Stimulated activated CD8-positive, alpha-beta memory T cell treated with anti-CD3 and anti-CD28 coated beads, Interleukin-7, amount 100 ng/mL, for 1 hour (primary cell): Measurements from ENCODE around the gene SGK1.
"Not testable (repeated sequence)": the region's sequence is repeated elsewhere in the genome, so short reads cannot be mapped to it uniquely, and the experiment has no call there.

Experiments used
- DNase-seq, 2 donors: peaks; one replicate each; pipeline ENCODE4 v3.0.0-alpha.2; 2020; ENCODE audit warnings: low read depth in 2 of 2

Gene SGK1

DNA sequence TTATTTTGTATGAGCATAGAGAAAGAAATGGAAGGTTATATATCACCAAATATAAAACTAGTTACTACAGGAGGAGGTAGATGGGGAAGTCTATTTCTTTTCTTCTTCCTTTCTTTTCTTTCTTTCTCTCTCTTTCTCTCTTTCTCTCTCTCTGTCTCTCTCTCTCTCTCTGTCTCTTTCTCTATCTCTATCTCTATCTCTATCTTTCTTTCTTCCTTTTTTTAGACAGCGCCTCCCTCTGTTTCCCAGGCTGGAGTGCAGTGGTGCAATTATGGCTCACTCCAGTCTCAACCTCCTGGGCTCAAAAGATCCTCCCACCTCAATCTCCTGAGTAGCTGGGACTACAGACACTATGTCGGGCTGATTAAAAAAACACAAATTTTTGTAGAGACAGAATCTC is 10.2 kb upstream of the SGK1 start:
- DNase-seq: no peak

DNA sequence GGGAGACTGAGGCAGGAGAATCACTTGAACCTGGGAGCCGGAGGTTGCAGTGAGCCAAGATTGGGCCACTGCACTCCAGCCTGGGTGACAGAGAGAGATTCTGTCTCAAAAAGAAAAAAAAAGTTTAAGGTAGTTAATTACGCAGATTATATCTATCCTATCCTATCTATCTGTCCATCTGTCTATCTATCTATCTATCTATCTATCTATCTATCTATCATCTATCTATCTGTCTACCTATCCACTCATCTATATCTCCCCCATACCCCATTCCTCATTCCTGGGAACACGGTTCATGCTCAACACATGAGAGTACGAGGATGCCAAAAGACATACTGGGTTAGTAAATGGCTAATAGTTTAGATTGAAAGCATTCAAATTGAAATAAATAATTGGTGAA is 8.3 kb upstream of the SGK1 start:
- DNase-seq: not testable (repeated sequence)

DNA sequence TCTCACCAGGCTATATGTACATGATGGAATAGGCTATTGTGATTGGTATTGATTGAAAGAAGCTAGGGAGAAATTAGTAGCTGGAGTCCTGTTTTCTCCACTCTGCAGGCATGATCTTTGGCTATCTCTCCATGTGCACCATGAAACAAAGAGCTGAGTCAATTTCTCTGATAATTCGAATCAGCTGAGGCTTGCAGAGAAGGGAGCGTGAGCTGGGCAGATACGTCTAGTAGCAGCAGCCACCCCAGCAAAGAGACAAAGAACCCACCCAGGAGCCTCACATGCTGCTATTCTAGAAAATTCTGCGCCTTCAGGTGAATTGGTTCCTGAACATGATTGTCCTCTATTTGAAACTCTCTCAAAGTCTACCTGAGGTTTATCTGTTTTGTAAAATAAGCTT is 6.9 kb upstream of the SGK1 start:
- DNase-seq: no peak

DNA sequence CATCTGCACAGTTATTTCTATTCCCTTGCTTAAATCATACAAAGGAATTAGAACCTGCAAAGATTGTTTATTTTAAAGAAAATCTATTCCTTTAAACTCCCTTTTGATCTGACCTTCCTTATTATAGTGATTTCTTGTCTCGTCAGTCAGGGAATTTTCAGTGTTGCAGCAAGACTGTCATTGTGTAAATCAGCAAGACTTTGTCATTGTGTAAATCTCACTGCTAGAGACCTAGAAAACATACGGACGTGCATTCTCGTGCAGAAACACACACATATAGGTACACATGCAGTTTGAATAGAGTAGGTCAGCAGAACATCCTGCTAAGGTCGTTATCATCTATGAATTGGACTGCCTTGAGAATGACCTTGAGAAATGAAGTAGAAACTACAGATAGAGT is 6.2 kb upstream of the SGK1 start:
- no peak for DNase-seq

DNA sequence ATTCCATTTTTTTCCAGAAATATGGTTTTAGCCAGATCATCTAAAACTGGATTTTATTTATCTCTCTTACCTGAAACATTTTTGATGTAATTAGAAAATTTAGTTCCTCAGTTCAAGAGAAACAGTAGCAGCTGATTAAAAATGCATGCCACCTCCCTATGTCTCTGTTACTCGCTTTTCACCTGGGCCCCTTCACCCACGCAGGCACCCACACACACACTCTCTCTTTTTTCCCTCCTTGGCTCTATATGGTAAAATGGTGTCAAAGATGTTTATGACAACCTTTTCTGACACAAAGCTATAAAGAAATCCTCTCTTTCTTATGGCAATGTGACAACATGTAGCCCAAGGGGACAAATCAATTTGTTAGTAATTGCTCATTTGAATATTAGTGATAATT is 5.8 kb upstream of the SGK1 start:
- no peak for DNase-seq

DNA sequence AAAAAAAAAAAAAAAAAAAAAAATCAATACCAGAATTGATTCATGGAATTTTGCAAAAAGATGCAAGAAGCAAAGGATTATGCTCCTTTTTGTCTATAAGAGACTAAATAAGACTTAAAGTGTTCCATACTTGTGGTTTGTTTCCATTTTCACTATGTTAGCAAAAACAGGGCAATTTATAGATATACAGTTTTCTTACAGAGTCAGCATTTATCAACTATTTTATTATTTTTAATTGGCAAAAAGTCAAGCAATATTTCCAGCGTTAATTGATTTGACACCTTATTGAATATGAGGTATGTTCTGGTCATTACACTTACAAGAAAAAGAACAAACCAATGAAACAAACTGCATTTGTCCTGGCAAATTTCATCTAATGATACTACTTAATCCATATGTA is 5.4 kb upstream of the SGK1 start:
- no peak for DNase-seq

DNA sequence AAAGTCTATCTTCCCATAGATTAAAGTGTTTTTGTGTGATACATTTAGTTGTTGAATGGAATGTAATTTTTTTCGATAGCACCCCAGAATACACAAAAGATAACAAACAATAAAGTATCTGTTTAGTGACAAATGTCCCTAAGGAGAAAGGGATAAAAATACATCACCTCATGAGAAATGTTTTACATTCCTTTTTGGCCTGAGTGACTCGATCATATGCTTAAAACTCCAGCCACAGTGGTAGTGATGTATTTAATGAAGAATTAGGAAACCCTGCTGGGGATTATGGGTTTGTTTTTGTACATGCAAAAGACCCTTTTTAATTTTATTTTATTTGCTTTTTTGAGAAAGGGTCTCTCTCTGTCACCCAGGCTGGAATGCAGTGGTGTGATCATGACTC is 4.3 kb upstream of the SGK1 start:
- no peak for DNase-seq

DNA sequence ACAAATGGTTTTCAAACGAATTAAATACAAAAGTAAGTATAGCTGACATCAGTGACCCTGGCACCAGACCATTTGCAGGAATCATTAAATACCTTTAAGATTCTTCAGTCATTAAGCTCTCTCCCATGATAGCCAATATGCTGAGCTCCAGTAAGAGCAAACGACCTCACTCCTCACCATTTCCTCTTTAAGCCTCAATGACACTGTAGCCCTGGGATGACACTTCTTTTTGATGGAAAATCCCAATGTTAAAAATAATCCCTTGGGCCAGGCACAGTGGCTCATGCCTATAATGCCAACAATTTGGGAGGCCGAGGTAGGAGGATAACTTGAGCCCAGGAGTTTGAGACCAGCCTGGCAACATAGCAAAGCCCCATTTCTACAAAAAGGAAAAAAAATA is 3.3 kb upstream of the SGK1 start:
- no peak for DNase-seq

DNA sequence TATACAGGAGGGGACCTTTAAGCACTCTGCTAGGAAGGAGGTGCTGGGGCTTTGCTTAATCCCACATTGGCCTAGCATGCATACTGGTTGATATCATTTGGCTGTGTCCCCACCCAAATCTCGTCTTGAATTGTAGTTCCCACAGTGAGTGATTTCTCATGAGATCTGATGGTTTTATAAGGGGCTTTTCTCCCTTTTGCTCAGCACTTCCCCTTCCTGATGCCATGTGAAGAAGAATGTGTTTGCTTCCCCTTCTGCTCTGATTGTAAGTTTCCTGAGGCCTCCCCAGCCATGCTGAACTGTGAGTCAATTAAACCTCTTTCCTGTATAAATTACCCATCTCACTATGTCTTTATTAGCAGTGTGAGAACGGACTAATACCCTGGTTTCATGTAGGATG is 1.8 kb upstream of the SGK1 start:
- DNase-seq: not testable (repeated sequence)

DNA sequence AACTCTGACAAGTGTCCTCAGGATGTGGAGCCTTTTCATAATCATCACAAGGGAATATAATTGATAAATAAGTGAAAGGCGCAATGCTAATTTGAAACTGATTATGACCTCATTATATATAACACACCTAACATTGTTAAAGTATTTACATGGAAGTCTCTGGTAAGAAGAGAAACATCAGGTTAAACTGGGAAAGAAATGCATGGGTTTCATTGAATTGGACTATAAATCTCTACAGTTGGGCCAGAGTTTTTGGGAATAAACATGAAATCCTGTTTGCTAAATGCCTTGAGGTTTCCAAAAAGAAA is 1.0 kb upstream of the SGK1 start:
- no peak for DNase-seq

DNA sequence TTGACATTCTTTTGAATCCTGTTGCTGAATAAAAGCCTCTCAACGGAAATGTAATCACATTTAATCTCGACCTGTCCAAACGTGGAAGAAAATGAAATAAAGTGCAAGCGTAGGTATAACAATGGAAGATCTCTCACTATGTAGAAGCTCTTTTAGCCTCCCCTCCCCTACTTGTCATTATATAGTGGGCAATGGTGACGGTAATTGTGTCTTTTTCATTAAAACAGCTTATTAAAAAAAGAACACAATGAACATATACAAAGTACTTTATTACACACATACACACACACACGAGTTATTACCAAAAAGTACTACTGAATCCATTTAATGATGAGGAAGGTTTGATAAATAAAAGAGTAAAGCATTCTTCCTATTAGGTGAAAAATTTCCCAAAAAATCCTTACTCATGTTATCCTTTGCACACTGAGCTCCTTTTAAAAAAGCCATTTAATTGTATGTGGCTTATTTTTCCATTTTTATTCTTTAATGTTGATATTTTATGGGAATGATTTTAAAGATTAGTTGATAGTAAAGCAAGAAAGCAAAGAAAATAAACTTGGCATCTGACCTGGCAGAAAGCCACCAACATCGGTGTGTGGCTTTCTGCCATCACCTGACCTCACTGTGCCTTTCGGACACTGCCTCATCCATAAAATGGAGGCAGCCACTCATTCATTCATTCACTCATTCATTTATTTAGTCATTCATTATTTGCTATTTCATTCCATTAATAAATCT is 493 bp upstream of the SGK1 start:
- no peak for DNase-seq

DNA sequence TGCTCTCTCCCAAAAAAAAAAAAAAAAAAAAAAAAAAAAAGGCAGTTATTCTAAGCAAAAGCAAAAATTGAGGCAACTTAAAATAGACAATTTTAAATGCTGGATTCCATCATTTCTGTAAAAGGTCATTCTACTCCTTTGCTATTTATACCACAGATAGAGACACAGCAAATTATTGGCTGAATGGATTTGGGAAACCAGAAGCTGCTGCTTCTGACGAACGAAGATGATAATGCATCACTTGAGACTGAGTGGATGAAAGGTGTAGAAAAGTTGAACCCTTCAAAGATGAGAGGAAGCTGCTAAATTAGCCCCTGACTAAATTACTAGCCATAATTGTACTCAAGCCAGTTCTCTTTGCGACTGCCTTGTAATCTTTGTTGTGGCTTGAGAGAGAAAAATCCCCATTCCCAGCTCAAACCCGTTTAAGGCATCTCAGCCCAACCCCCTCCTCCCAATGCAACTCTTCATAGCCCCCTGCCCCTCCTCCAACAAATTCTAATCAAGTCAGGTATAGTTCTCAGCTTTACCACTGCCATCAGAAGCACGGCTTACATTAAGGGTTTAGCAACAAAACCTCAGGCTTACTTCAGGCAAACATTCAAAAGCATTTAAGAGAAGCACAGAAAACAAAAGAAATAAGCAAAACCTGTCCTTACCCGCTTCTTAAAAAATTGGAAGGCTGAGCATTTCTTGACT is 1.0 kb downstream of the SGK1 start:
- no peak for DNase-seq

DNA sequence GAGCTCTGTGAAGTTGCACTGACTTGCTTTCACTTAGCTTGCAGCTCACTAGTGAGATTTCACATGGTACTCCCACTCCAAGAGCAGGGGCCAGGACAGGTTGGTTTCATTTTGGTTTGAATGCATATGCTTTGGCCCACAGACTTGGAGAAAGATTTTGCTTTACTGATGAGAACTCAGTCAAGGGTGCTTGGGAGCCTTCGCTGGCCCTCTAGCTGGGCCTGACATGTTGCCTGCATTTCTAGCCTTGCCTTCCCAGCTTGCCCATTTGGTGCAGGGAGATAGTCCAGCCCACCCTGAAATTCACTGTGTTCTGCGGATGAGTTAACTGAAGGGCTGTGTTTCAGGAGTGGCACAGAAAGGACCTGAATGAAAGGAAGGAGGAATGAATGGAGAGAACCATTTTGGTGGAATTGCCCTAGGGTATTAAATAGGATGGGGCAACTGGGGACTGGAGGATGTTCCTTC is 1.9 kb downstream of the SGK1 start:
- no peak for DNase-seq

DNA sequence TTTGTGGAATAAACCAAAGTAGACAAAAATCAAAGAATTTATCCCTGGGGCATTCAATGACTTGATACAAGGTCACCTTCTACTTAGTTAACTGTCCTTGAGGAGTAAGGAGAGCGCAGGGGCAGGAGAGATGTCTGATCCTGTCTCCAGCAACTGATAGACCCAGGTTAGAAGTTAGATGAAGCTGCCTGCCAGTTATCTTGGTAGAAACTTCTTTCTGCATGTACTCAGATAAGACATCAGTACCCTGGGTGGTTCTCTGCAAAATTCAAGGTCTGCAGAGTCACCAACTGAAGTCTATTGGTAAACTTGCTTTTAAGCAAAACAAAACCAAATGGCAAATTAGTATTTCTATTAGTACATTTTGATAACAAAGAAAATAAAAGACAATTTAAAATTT is 2.7 kb downstream of the SGK1 start:
- DNase-seq: no peak

DNA sequence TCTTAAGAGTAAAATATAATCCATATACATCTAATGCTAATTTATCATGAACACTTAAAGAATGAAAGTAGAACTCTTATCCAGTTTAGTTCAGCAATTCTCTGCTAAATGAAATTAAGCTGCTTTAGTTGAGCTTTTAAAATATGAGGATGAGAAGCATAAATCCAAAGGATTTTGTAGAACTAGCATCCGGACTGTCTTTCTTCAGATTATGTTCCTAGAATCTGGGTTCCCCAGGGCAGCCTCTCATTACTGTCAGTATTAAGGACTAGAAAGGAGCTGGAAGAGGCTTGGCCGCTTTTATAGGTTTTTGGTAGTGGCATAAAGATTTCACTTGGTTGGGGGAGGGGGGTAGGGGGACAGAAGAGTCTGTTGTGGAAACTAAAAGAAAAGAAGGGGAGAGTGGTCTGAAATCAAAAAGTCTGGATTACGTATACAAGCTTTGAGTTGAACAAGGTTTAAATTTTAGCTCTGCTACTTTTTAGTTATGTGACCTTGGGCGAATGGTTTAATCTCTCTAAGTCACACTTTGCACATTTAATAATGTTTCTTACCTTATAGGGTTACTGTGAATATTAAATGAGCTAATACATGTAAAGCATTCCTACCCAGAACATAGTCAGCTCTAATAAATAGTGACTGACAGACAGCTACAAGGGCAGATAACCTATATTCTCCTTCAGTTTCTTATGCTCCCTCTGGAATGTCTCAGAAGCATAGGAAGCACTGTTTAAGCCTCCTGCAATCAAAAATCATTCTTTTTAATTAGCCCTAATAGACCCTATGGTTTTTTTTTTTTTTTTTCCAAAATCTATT is 3.7 kb downstream of the SGK1 start:
- DNase-seq: no peak

DNA sequence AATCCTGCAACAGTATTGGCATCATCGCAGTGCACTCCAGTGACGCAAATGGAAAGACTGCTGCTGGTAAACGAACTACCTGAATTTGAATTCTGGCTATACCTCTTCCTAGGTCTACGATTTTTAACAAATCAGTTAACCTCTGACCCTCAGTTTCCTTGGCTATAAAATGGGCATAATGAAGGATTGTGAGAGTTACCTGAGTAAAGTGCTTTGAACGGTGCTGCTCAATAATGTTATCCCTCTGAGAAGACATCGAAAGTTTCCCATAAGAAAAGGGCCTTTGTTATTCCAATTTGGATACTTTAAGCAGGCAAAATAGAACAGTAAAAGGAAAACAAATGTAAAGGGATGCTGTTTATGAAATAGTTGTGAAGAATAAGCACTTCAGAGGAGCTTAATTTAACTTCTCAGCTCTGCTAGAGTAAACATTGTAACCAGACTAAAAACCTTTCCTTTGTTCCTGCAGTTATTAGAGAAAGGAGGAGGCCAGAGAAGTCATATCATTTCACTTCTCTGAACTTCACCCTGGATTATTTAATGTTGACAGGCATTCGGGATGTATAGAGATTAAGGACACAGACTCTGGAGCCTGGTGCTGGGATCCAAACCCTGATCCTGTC is 5.8 kb downstream of the SGK1 start:
- DNase-seq: no peak

DNA sequence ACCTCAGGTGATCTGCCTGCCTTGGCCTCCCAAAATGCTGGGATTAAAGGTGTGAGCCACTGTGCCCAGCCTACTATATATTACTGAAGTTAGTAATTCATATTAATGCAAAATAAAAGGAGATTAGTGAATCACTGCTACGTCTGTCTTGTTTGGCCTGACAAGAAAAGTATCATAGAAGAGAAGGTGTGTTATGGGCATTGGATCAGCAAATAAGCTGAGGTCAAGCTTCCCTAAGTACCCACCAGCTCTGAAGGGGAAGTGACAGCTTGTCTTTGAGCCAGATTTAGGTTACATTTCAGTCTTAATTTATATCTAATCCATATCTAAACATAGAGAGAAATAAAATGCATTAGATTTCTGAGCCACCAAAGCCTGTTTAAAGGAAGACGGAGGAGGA is 7.1 kb downstream of the SGK1 start:
- DNase-seq: no peak

DNA sequence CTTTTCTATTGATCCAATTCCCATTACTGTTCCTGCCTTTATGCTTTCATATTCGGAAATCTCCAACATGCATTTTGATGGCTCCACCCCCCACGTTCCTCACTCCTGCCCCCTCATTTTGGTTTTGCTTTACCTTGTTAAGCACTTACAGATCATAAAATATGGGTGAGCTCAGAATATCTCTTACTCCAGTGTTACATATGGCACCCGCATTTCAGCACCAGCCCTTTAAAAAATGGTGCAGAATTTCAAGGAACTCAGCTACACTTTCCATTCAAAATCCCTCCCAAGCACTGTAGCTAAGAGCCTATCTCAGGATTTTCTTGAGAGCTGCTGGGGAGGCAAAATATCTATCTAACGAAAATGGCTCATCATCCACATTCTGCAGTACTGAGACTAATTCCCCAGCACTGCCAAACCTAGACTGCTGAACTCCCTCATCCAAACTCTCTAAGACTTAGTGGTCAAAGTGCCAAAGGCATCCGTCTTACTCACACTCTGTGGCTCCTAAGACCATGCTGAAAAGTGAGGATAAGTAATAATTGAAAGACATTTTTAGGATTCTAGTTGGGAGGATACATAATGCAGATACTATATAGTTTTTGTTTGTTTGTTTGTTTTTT is 7.8 kb downstream of the SGK1 start:
- no peak for DNase-seq

DNA sequence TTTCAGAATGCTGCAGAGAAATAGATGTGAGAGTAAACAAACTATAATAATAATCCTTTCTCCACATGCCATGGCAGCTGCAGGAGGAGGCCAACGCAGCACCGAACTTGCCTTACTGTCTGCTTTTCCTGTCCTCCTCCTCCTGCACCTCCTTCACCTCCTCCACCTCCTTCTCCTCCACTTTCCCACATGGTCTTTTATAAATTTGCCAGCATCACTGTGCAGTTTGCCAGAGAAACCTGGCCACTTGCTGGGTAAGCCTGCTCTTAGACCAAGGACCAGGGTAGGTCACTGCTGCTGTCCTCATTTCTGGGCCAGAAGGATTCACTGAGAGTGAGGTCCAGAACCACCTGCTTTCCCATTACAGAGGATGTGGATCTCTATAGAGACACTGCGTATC is 8.7 kb downstream of the SGK1 start:
- DNase-seq: no peak

DNA sequence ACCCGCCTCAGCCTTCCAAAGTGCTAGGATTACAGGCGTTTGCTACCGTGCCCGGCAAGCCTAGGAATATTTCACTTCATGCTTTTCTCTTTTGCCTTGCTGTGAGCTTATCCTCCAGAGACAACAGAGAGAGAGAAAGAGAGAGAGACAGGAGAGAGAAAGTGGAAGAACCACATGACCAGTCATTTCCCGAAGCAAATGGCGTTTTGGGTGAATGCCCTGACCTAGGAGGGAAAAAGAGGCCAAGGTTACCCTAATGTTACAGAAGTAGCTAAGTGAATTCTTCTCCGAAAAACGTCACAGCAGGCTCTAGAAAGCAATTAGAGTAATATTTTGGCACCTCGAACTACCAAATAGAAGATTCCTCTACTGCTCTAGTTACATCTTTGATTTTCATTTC is 9.1 kb downstream of the SGK1 start:
- no peak for DNase-seq

DNA sequence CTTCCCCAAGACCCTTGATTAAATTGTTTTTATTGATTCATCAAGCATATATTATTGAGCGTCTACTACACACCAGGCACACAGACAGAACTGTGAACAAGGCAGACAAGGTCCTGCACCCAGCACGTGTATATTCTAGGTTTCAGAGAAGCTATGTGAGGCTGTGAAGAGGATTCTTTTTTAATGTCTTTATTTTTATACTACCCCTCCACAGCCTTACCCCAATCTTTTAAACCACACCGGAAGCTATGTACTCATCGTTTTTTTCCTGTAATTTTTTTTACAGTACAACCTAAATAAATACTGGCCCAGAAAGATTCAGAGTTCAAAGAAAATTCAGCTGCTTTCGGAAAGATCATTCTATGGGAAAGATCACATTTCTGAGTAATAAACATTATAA is 10.0 kb downstream of the SGK1 start:
- no peak for DNase-seq

DNA sequence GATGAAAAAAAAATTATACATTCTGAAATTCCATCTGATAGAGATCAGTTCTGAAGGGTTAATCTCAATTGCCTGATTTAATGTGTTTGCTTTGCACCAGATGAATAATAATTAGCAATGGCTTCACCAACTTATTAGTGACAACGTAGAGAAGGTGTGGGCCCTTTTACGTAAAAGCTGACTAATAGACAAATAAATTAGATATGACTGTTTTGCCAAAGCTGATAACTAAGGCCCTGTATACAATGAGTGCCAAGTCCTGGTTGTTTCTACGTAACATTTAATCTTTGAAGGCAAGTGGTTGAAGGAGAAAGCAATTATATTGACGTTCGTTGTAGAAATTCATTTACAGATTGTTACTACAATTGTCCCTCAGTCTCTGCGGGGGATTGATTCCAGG is 10.8 kb downstream of the SGK1 start:
- no peak for DNase-seq
